Duodenal mucosa (tissue), 2 donors: ENCODE measurements around the gene RGPD3.
"Not testable (repeated sequence)": the region's sequence is repeated elsewhere in the genome, so short reads cannot be mapped to it uniquely, and the experiment has no call there.

Experiments used
- H3K27ac ChIP-seq: one replicate; pipeline ENCODE4 v1.7.0; 2013; ENCODE audit warnings: low read depth, low read length
- H3K27me3 ChIP-seq, 2 donors: one replicate each; pipeline ENCODE4 v1.7.0; 2013; ENCODE audit warnings: low read length in 2 of 2, control low read depth in 1 of 2; ENCODE audit not compliant: insufficient read depth in 2 of 2, control insufficient read depth in 1 of 2
- H3K36me3 ChIP-seq, 2 donors: one replicate each; pipeline ENCODE4 v1.7.0; 2013; ENCODE audit warnings: low read length in 2 of 2, control low read depth in 1 of 2; ENCODE audit not compliant: insufficient read depth in 2 of 2, control insufficient read depth in 1 of 2
- H3K4me1 ChIP-seq, 2 donors: one replicate each; pipeline ENCODE4 v1.7.0; 2013; ENCODE audit warnings: low read length in 2 of 2, control low read depth in 1 of 2; ENCODE audit not compliant: insufficient read depth in 2 of 2, control insufficient read depth in 1 of 2
- H3K4me3 ChIP-seq, 2 donors: one replicate each; pipeline ENCODE4 v1.7.0; 2013; ENCODE audit warnings: low read length in 2 of 2, low read depth in 1 of 2
- H3K9ac ChIP-seq, 2 donors: one replicate each; pipeline ENCODE4 v1.7.0; 2013; ENCODE audit warnings: low read length in 2 of 2, low read depth in 1 of 2
- H3K9me3 ChIP-seq, 2 donors: one replicate each; pipeline ENCODE4 v1.7.0; 2013; ENCODE audit warnings: low read length in 2 of 2, control low read depth in 1 of 2; ENCODE audit not compliant: control insufficient read depth in 1 of 2

The RGPD3 gene

DNA sequence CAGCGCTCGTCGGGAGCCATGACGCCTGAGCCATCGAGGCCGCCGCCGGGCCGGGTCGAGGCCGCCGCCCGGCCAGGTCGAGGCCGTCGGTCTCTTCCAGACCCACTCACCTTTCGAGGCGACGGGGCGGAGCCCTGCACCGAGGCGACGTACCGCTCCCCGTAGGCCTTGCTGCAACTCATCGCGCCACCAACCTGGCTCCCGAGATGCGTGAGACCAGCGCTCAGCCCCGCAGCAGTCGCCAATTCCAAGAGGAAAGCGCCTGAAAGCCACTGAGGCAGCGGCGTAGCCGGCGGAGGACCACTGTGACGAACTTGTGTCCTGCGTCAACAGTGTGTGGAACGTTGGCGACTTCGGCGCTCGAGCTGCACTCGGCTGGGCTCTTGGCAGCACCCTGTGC lies at the start of gene RGPD3:
RGPD3 (minus strand) TSS at position 307 of the 400 bp plus-strand sequence; CDS start at position 182, 125 bp downstream.
- not testable (repeated sequence) for H3K36me3 ChIP-seq, H3K9ac ChIP-seq, H3K27ac ChIP-seq, H3K4me3 ChIP-seq, H3K27me3 ChIP-seq, H3K9me3 ChIP-seq, H3K4me1 ChIP-seq

DNA sequence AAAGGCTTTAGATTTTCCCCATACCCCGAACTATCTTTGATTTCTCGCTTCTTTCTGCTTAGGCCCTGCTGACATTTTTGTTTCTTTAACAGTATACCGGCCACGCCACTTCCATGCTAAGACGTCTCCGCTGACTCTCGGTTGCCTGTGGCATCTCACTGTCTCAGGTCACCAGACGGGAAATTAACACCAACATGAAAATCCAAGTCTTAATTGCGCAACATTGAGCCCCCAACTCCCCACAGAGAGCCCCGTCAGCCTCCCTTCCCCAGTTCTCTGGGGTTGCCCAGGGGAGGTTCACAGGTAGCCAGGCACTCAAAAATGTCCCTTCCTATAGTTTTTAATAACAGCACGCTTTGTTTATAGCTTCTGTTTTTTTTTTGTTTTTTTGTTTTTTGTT lies 49.1 kb upstream of the RGPD3 start:
- no peaks in the 10 kb centered on the region for H3K27me3 ChIP-seq
- no peak overlapping the region for H3K4me3 ChIP-seq
- no peaks in the 10 kb centered on the region for H3K9me3 ChIP-seq
- H3K4me1 ChIP-seq: no peaks in the 10 kb centered on the region
- H3K27ac ChIP-seq: no peak overlapping the region
- H3K9ac ChIP-seq: no peak overlapping the region
- H3K36me3 ChIP-seq: no peaks in the 10 kb centered on the region

DNA sequence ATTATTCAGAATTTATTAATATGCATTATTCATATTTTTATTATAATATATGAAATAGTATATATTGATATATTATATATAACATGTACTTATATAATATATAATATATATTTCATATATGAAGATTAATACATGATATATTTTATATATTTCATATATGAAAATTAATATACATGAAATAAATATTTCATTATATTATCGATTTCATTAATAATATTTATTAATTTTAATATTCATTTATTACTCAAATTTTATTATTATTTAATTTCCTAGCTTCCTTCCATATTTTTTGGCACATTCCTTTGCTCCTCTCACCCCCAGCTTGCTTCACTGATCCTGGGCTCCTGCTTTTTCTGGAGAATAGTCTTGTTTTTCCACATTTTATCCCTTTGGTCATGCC lies 48.7 kb upstream of the RGPD3 start:
- Histone ChIP-seq H3K36me3 (no peaks in the 10 kb centered on the region), H3K9ac (no peak overlapping the region), H3K4me1 (no peaks in the 10 kb centered on the region)

DNA sequence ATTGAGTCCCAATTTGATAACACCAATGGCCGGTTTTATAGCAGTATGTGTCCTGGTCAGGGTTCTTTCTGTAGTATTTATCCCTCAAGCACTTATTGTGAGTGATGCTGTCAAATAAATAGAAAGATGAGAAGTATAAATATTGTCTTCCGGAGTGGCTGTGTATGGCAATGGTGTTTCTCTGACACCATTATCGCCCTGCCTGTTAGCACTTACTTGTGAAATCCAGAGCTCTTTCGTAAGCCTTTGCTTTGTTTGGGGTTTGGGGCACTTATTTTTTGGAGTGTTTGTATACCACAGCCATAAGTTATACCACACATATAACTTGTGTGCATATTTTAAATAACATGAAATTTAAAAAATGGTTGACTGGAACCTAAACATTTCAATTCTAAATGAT lies 48.2 kb upstream of the RGPD3 start:
- H3K27ac ChIP-seq: no peak overlapping the region
- H3K4me1 ChIP-seq: no peaks in the 10 kb centered on the region
- H3K4me3 ChIP-seq: no peak overlapping the region
- H3K9ac ChIP-seq: no peak overlapping the region
- H3K36me3 ChIP-seq: no peaks in the 10 kb centered on the region
- H3K9me3 ChIP-seq: no peaks in the 10 kb centered on the region
- no peaks in the 10 kb centered on the region for H3K27me3 ChIP-seq

More for the DNA sequence above, 48.7 kb upstream of the RGPD3 start:
- Histone ChIP-seq H3K4me3 (no peak overlapping the region), H3K27ac (no peak overlapping the region), H3K27me3 (no peaks in the 10 kb centered on the region), H3K9me3 (no peaks in the 10 kb centered on the region)

DNA sequence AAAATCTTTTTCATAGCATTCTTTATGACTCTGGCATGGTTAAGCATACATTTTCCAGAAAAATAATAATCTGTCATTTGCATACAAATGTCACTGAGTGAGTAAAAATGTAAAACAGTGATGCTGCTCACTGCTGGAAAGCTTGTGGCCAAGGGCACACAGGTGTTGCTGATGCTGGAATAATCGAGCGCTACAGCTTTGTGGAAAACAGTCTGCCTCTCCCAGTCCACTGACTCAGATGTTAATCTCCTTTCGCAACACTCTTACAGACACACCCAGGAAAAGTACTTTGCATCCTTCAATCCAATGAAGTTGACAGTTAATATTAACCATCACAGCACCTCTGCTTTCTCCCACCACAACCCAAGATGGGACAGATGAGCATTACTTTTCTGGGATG lies 46.6 kb upstream of the RGPD3 start:
- not testable (repeated sequence) for H3K9me3 ChIP-seq, H3K9ac ChIP-seq, H3K4me1 ChIP-seq, H3K27ac ChIP-seq, H3K36me3 ChIP-seq, H3K4me3 ChIP-seq, H3K27me3 ChIP-seq

DNA sequence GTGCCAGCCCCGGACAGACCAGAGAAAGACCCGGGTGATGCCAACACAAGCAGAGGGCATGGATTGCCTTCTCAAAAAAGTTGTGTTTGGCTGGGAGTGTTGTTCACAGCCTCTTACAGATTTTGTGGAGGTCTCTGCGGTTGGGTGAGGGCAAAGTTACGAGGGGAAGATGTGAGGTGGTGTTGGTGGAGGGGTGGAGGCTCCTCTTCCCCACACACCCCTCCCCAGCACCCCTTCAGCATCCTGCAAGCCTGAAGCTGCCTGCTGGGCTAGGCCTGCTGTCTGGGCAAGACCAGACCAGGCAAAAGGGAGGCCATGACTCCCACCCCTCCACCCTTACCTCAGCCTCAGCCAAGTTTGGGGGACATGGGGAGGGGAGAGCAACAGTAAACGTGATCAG lies 45.2 kb upstream of the RGPD3 start:
- not testable (repeated sequence) for H3K36me3 ChIP-seq, H3K27ac ChIP-seq, H3K4me1 ChIP-seq, H3K9me3 ChIP-seq, H3K27me3 ChIP-seq, H3K9ac ChIP-seq, H3K4me3 ChIP-seq

DNA sequence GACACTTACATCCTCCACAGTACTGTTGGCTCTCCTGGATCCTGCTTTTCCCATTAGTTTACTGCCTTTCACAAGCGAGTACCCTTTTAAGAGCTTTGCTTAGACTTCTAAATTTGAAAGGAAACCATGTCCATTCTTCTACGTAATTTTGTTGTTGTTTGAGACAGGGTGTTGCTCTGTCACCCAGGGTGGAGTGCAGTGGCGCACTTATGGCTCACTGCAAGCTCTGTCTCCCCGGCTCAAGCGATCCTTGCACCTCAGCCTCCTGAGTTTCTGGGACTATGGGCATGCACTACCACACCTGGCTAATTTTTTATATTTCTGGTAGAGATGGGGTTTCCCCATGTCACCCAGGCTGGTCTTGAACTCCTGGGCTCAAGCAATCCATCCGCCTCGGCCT lies 43.7 kb upstream of the RGPD3 start:
- H3K27me3 ChIP-seq, H3K4me1 ChIP-seq, H3K9me3 ChIP-seq, H3K4me3 ChIP-seq, H3K36me3 ChIP-seq, H3K9ac ChIP-seq: not testable (repeated sequence)
- peak overlapping the region; percentile 3 for H3K27ac ChIP-seq

DNA sequence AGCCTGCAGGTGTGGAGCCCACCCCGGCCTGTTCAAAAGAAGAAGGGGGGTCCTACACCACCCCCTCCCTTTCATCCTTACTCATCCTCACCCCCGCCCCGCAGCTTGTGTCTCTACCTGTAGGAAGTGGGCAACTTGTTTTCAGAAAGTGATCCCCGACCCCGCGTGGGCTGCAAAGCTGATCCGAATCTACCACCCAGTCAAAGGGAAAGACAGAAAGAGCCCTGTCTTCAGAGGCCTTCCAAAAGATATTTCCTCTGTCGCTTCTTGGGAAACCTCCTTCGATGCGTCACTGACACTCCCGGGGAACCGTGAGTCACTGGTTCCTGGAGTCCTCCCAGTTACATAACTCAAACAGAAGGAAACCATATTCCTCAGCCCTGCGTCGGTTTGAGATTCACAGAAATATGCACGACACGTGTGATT lies 43.3 kb upstream of the RGPD3 start:
- H3K27ac ChIP-seq, H3K27me3 ChIP-seq, H3K9ac ChIP-seq, H3K4me1 ChIP-seq, H3K9me3 ChIP-seq, H3K36me3 ChIP-seq, H3K4me3 ChIP-seq: not testable (repeated sequence)

DNA sequence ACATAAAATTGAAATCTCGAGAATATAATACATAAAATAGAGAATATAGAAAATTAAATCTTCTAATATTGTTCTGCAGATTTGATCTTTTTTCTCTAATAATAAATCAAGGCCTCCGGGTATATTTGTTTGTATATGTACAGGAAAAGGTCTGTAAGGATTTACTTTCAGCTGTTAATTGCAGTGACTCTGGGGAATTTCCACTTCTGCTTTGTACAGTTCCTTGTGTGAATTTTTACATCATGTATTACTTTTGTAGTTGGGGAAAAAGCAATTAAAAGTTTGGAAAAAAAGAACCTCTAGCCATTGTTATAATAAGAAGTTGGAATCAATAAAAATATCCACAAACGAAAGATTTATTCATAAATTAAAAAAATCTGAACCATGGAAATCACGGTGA lies 42.6 kb upstream of the RGPD3 start:
- H3K9me3 ChIP-seq, H3K27me3 ChIP-seq, H3K4me3 ChIP-seq, H3K36me3 ChIP-seq, H3K9ac ChIP-seq, H3K27ac ChIP-seq, H3K4me1 ChIP-seq: not testable (repeated sequence)

DNA sequence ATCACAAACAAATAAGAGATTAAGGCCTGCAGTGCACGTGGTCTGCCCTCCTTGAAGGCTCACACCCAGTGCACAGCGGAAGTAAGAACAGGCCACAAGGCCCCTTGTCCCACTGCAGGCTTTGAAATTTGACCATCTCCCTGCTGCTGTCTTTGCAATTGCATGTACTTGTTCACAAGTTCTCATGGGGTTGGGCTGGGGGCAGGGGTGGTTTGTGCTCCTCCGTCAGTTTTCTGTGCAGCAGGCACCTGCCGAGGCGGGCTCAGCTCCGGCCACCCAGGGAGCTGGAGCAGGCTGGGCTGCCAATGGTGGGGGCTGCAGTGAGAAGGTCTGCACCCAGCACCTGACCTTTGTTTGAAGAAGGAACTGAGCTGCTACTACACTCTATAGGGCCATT lies 41.2 kb upstream of the RGPD3 start:
- H3K4me1 ChIP-seq, H3K36me3 ChIP-seq, H3K9ac ChIP-seq, H3K27me3 ChIP-seq, H3K27ac ChIP-seq, H3K4me3 ChIP-seq, H3K9me3 ChIP-seq: not testable (repeated sequence)

DNA sequence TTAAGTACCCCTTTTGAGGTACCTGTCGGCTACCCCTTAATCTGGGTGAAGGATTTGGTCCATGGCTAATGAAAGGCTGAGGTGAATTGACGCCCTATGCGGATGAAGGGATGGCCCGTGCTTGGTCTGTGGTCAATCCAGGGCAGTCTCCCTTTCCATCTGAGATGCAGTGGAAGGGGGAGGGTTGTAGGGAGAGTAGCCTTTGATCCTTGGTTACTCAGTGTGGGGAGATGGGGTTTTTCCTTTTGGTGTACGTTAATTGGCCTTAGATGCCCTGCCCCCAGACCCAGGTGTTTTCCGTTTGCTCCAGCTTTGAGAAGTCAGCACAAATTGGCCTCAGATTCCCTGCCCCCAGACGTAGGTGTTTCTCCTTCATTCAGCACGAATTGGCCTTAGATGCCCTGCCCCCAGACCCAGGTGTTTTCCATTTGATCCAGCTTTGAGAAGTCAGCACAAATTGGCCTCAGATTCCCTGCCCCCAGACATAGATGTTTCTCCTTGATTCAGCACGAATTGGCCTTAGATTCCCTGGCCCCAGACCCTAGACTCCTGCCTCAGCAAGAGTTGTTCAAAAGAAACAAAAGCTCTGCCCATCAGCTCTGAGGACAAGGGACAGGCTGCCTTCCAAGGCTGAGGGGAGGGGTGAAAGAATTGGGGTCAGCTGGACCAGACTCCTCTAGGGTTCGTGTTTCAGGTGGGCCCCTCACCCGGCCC lies 40.6 kb upstream of the RGPD3 start:
- not testable (repeated sequence) for H3K27me3 ChIP-seq, H3K36me3 ChIP-seq, H3K27ac ChIP-seq, H3K9me3 ChIP-seq, H3K4me1 ChIP-seq, H3K4me3 ChIP-seq, H3K9ac ChIP-seq
